Retinal pigment epithelial cell (primary cell): ENCODE results near the gene ACY1.

Source experiments
- DNase-seq: peaks from one replicate; pipeline ENCODE4 v3.0.0-alpha.2; 2010; ENCODE audit warnings: low read depth
- H3K4me3 ChIP-seq: 2 replicates; pipeline ENCODE4 v1.5.1; 2011; ENCODE audit warnings: mild to moderate bottlenecking, low read length, control low read depth, moderate library complexity
- CTCF ChIP-seq: conservative IDR thresholded peaks from 2 replicates; pipeline ENCODE4 v1.5.1; 2011; ENCODE audit warnings: low read depth, low read length, control low read depth, inconsistent platforms

ACY1 gene

GRCh38 chr3:51980253-51980652 lies 3.1 kb upstream of the ACY1 start:
- TF ChIP-seq CTCF: no peak
- DNase-seq: no peak
- H3K4me3 ChIP-seq: no peak overlapping the region

GRCh38 chr3:51982352-51982837 lies 940 bp upstream of the ACY1 start:
- DNase-seq: no peak
- peak; percentile 73 for TF ChIP-seq CTCF
- H3K4me3 ChIP-seq: peak overlapping the region; percentile 49

GRCh38 chr3:51983578-51984268 lies 388 bp downstream of the ACY1 start:
- no peak for TF ChIP-seq CTCF
- no peak for DNase-seq
- peak overlapping the region; percentile 44 for H3K4me3 ChIP-seq

- H3K4me3 ChIP-seq: peak overlapping the region; percentile 44
- TF ChIP-seq CTCF: no peak
- no peak for DNase-seq
Measured at GRCh38 chr3:51984269-51984647, 923 bp downstream of the ACY1 start.

- no peak for DNase-seq
- TF ChIP-seq CTCF: no peak
- no peak overlapping the region for H3K4me3 ChIP-seq
Measured at GRCh38 chr3:51985063-51985462, 1.7 kb downstream of the ACY1 start.

- H3K4me3 ChIP-seq: no peak overlapping the region
- DNase-seq: no peak
- no peak for TF ChIP-seq CTCF
Measured at GRCh38 chr3:51986010-51986947, 2.9 kb downstream of the ACY1 start.

- TF ChIP-seq CTCF: no peak
- DNase-seq: no peak
- no peak overlapping the region for H3K4me3 ChIP-seq
Measured at GRCh38 chr3:51987568-51987967, 4.2 kb downstream of the ACY1 start.
